OCI-LY1 (cell line): ENCODE results near the gene PSKH1.

Experiments
- CTCF ChIP-seq: fragments of 200-600 bp; sonication (generic), shearing (Covaris generic); IDR thresholded peaks from 2 replicates; pipeline ENCODE4 v1.5.1; 2017; ENCODE audit warnings: mild to moderate bottlenecking, antibody characterized with exemption, low read length, moderate library complexity, mixed read lengths
- EZH2 ChIP-seq: fragments of 200-600 bp; sonication (generic), shearing (Covaris generic); IDR thresholded peaks from 2 replicates; pipeline ENCODE4 v1.8.0; 2017; ENCODE audit warnings: borderline replicate concordance, mixed run types, mild to moderate bottlenecking, antibody characterized with exemption, low read length, moderate library complexity, mixed read lengths

- TF ChIP-seq CTCF (no peak), EZH2 (no peak)
Observed at GRCh38 chr16:67939507-67940445, 46.7 kb downstream of the PSKH1 start.
